A673 (cell line): ENCODE data around the gene GRID2. TPM values are rescaled to one million over a fixed set of nuclear protein-coding genes. Genes with fewer than 3 reads are reported as not detected.

Source experiments
- BruUV-seq: library from RNA; stranded (reverse); fragments of 400-500 nt; replicated peaks from 2 replicates; lab custom pipeline; 2021; lab: Mats Ljungman, UMichigan
- CTCF ChIA-PET: fragments of 300-600 bp; sonication (Branson Sonifier 250); formaldehyde crosslinking; loops from one replicate; lab custom pipeline; 2022; ENCODE audit warnings: antibody characterized with exemption; lab: Charles Lee
- POLR2A ChIA-PET: fragments of 300-600 bp; sonication (Branson Sonifier 250); formaldehyde crosslinking; loops from one replicate; lab custom pipeline; 2022; ENCODE audit warnings: antibody characterized with exemption; ENCODE audit not compliant: low non-redundant PET; lab: Charles Lee
- DNase-seq: peaks from one replicate; pipeline ENCODE4 v3.0.0-alpha.2; 2015; ENCODE audit warnings: low spot score
- H3K27ac ChIP-seq: fragments of 200-600 bp; sonication (generic); 2 replicates; pipeline ENCODE4 v1.5.1; 2016; ENCODE audit warnings: mixed run types, low read depth, mild to moderate bottlenecking, mixed read lengths, antibody characterized with exemption, low read length; ENCODE audit not compliant: poor library complexity, severe bottlenecking
- H3K27me3 ChIP-seq: fragments of 200-600 bp; sonication (generic); replicated peaks from 2 replicates; pipeline ENCODE4 v1.6.1; 2017; ENCODE audit warnings: mixed run types, low read depth, mild to moderate bottlenecking, mixed read lengths, antibody characterized with exemption, low read length; ENCODE audit not compliant: insufficient read depth, poor library complexity
- H3K36me3 ChIP-seq: fragments of 200-600 bp; sonication (generic); 2 replicates; pipeline ENCODE4 v1.6.1; 2016; ENCODE audit warnings: mixed run types, mild to moderate bottlenecking, mixed read lengths, antibody characterized with exemption, low read length; ENCODE audit not compliant: insufficient read depth, poor library complexity, severe bottlenecking
- H3K4me1 ChIP-seq: fragments of 200-600 bp; sonication (generic); 2 replicates; pipeline ENCODE4 v1.6.1; 2017; ENCODE audit warnings: mixed run types, mild to moderate bottlenecking, mixed read lengths, antibody characterized with exemption, low read length; ENCODE audit not compliant: insufficient read depth, poor library complexity, severe bottlenecking
- H3K4me3 ChIP-seq: fragments of 200-600 bp; sonication (generic); 2 replicates; pipeline ENCODE4 v1.5.1; 2016; ENCODE audit warnings: low read depth, mixed run types, mild to moderate bottlenecking, mixed read lengths, low read length; ENCODE audit not compliant: poor library complexity, severe bottlenecking
- H3K9me3 ChIP-seq: fragments of 200-600 bp; sonication (generic); 2 replicates; pipeline ENCODE4 v1.6.1; 2016; ENCODE audit warnings: mixed run types, low read depth, mild to moderate bottlenecking, mixed read lengths, antibody characterized with exemption, low read length; ENCODE audit not compliant: poor library complexity, severe bottlenecking
- CTCF ChIP-seq: fragments of 300-800, 200-600 bp; sonication (generic); conservative IDR thresholded peaks from 2 replicates; pipeline ENCODE4 v1.5.1; 2017; ENCODE audit warnings: low read depth, mild to moderate bottlenecking, antibody characterized with exemption, low read length, moderate library complexity, mixed read lengths
- EZH2 ChIP-seq: fragments of 200-600 bp; sonication (generic); IDR thresholded peaks from 2 replicates; pipeline ENCODE4 v1.6.1; 2017; ENCODE audit warnings: borderline replicate concordance, low read depth, mild to moderate bottlenecking, mixed read lengths, antibody characterized with exemption, low read length; ENCODE audit not compliant: poor library complexity, severe bottlenecking
- intact Hi-C: fragments of 100-400 bp; cut with micrococcal nuclease; formaldehyde crosslinking; loops from one replicate; pipeline ENCODE4 v1.10.0; 2022; ENCODE audit not compliant: unreplicated experiment
- total RNA-seq: library from RNA; stranded (reverse); gene quantifications from 2 replicates; pipeline ENCODE4 v1.2.3, GENCODE V29; 2021

Gene GRID2
- total RNA-seq, 1 experiment from 2014 or later = not detected

GRCh38 chr4:93416344-93417128 lies 1112.8 kb downstream of the GRID2 start:
- Histone ChIP-seq H3K4me3 (no peak overlapping the region), H3K36me3 (no peaks in the 10 kb centered on the region), H3K27me3 (no peaks in the 10 kb centered on the region), H3K4me1 (no peaks in the 10 kb centered on the region), H3K27ac (no peak overlapping the region), H3K9me3 (no peaks in the 10 kb centered on the region)
- ChIA-PET POLR2A (no interaction called here), CTCF (no interaction called here)
- intact Hi-C loops = no loop called here
- no TSS peak for BruUV-seq
- TF ChIP-seq CTCF (no peak), EZH2 (no peak)
- DNase-seq = no peak

GRCh38 chr4:93431371-93431770 lies 1127.6 kb downstream of the GRID2 start:
- H3K4me1 ChIP-seq = no peaks in the 10 kb centered on the region
- H3K9me3 ChIP-seq = no peaks in the 10 kb centered on the region
- intact Hi-C loops = no loop called here
- H3K36me3 ChIP-seq = no peaks in the 10 kb centered on the region
- no peak for DNase-seq
- no peaks in the 10 kb centered on the region for H3K27me3 ChIP-seq
- no TSS peak for BruUV-seq
- ChIA-PET CTCF (no interaction called here), POLR2A (no interaction called here)
- H3K4me3 ChIP-seq = no peak overlapping the region
- H3K27ac ChIP-seq = no peak overlapping the region
- TF ChIP-seq CTCF = no peak
- no peak for TF ChIP-seq EZH2

DNA sequence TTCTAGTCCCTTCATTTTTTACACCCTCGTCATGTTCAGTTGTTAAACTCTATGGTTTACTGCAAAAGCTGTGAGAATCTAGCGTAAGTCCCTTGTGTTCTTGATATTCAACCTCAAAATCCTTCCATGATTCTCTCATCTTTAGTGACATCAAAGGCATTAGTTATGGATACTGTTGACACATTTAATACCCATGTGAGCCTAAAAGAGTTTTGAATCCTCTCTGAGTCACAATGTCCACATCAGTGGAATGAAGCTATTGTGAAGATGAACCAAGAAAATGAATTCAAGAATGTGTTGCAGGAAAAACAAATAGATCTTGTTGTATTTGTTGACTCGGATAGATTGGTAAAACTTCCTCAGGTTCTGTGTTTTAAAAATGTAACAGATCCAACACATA lies 1130.1 kb downstream of the GRID2 start:
- no peak for DNase-seq
- intact Hi-C loops = no loop called here
- CTCF ChIA-PET = no interaction called here
- no peaks in the 10 kb centered on the region for H3K9me3 ChIP-seq
- H3K36me3 ChIP-seq = no peaks in the 10 kb centered on the region
- no peaks in the 10 kb centered on the region for H3K4me1 ChIP-seq
- TF ChIP-seq EZH2 (no peak), CTCF (no peak)
- no peak overlapping the region for H3K4me3 ChIP-seq
- H3K27ac ChIP-seq = no peak overlapping the region
- BruUV-seq = no TSS peak
- no peaks in the 10 kb centered on the region for H3K27me3 ChIP-seq
- POLR2A ChIA-PET = no interaction called here
